Esophagus muscularis mucosa (tissue), 3 donors: ENCODE data around the gene CLRN3.

Source experiments
- CTCF ChIP-seq, 3 experiments: fragments of 200-600 bp in 2 of 3; fragments of 450-650 bp in 1 of 3; sonication (generic) in 2 of 3; IDR thresholded peaks; one replicate each; pipeline ENCODE4 v1.5.1; 2017 to 2019; ENCODE audit warnings: antibody characterized with exemption in 3 of 3, mild to moderate bottlenecking in 2 of 3, moderate library complexity in 1 of 3
- POLR2A ChIP-seq: fragments of 450-650 bp; IDR thresholded peaks from one replicate; pipeline ENCODE4 v1.6.1; 2017; ENCODE audit warnings: antibody characterized with exemption, moderate library complexity, mild to moderate bottlenecking, low read depth

- TF ChIP-seq POLR2A: no peak
- no peak for TF ChIP-seq CTCF (IDR thresholded peaks at IDR 0.05)
Measured at GRCh38 chr10:127925471-127926207, 32.9 kb upstream of the CLRN3 start.
